Measurements from ENCODE around the gene COMTD1.

GRCh38 chr10:75210282-75211006, 25.3 kb downstream of the COMTD1 start, which contains the start of gene VDAC2:
- TF ChIP-seq POLR2A (IDR thresholded peaks at IDR 0.05) (peak in 1 of 2 donors; percentile 61), CTCF (IDR thresholded peaks at IDR 0.05) (peak in 1 of 3 donors; percentile 94)

Measured in lower leg skin (tissue), 3 donors.